Measurements from ENCODE around the gene MINDY2. TPM values are rescaled to one million over a fixed set of nuclear protein-coding genes. Genes with fewer than 3 reads are reported as not detected.

MINDY2 gene
- total and polyA plus RNA-seq, 2 of the 8 experiments (the other 6 are each of a cell fraction or from before 2014, with no cell fraction given), result 3.1 to 25.7 TPM

DNA sequence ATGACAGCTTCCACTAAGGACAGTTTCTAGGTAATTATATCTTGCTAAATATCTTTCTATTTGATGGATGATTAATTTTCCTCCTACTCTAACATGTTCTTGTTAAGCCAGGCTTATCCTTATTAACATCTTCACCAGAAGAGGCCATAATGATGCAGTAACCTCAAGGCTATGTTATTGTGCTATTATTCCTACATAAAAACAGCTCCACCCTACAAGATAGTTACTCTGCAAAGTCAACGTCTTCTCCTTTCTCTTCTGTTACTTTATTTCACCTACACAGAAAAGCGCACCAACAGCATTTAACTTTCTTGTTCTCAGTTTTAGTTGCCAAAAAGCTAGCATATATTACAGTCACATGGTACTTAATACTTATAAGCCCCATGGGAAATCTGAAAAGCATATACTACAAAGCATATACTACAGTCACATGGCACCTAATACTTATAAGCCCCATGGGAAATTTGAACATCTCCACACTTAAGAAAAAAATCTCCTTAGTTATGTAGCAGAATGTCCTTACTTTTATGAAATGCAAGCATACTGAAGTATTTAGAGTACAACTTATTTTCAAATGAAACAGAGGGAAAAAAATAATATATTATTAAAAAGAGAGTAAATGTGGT, 35.0 kb upstream of the MINDY2 start:
- H4K91ac ChIP-seq (replicated peaks; ENCODE audit: insufficient read length, low read length), result no peak overlapping the region
- no peaks in the 10 kb centered on the region for H3K23me2 ChIP-seq (ENCODE audit: low read depth, low read length)
- WGBS, 2 experiments (ENCODE audit: extremely low coverage in 1 of 2, insufficient coverage in 1 of 2, insufficient read length in 1 of 2, insufficient replicate concordance in 2 of 2, low coverage in 1 of 2, low lambda C conversion rate in 2 of 2, missing lambda C conversion rate in 1 of 2), result 83% methylated on average over 2 of the region's 2 CpGs; no CpG with 5 or more reads in 1 of the 2 experiments
- FAIRE-seq, result no peak
- no peak overlapping the region for H3K14ac ChIP-seq (ENCODE audit: insufficient read length)
- H3K27ac ChIP-seq (ENCODE audit: low read depth, low read length), result no peak overlapping the region
- no peaks in the 10 kb centered on the region for H3K36me3 ChIP-seq (ENCODE audit: control insufficient read depth in 2 of 4, insufficient read depth in 4 of 4, low read length in 3 of 4)
- no peak overlapping the region for H4K5ac ChIP-seq (ENCODE audit: insufficient read length, low read depth, low read length)
- CTCF ChIA-PET (ENCODE audit: partially characterized antibody), result interaction anchor here (0.7 kb wide), 1 partner anchor 462 kb away, joined by 3 read pairs; no protein-coding TSS in a partner anchor
- no peak for TF ChIP-seq MAFK (IDR thresholded peaks at IDR 0.05; ENCODE audit: low read depth, low read length)
- TF ChIP-seq SP2 (IDR thresholded peaks at IDR 0.05; ENCODE audit: low read length), result no peak
- no peak for TF ChIP-seq POLR2AphosphoS5 (IDR thresholded peaks at IDR 0.05; ENCODE audit: low read depth, low read length)
- no peak for TF ChIP-seq TAF1 (IDR thresholded peaks at IDR 0.05; ENCODE audit: low read depth, low read length)
- no peak for TF ChIP-seq SUZ12 (IDR thresholded peaks at IDR 0.05; ENCODE audit: low read length)
- no peak for TF ChIP-seq NANOG (IDR thresholded peaks at IDR 0.05; ENCODE audit: insufficient read depth, low read depth, low read length, poor library complexity, severe bottlenecking)
- no peak for TF ChIP-seq CBX8 (IDR thresholded peaks at IDR 0.05; ENCODE audit: borderline replicate concordance, low read depth, low read length)
- no peak for TF ChIP-seq SRF (IDR thresholded peaks at IDR 0.05; ENCODE audit: low read depth, low read length)
- no peak for TF ChIP-seq EZH2 (IDR thresholded peaks at IDR 0.05; ENCODE audit: low read depth, low read length, severe bottlenecking)
- DNase-seq (ENCODE audit: low read depth in 1 of 2, low spot score in 2 of 2), result no peak
- no peak overlapping the region for H3K9ac ChIP-seq (replicated peaks in 1 of 4; ENCODE audit: extremely low read depth in 1 of 4, low read depth in 3 of 4, low read length in 3 of 4)
- POLR2A ChIA-PET (ENCODE audit: partially characterized antibody), result interaction anchor here (0.9 kb wide), 1 partner anchor 10 kb away, joined by 3 read pairs; no protein-coding TSS in a partner anchor
- no peak overlapping the region for H3K4me3 ChIP-seq (ENCODE audit: extremely low read depth in 1 of 4, insufficient read depth in 2 of 4, low read depth in 3 of 4, low read length in 4 of 4)
- H4K8ac ChIP-seq (ENCODE audit: extremely low read depth, insufficient read depth, low read length), result no peak overlapping the region
- no peak overlapping the region for H2BK12ac ChIP-seq (ENCODE audit: low read depth, low read length)
- H3K27me3 ChIP-seq (replicated peaks in 1 of 4; ENCODE audit: control insufficient read depth in 3 of 4, extremely low read depth in 1 of 4, insufficient read depth in 3 of 4, low read length in 3 of 4), result no peaks in the 10 kb centered on the region
- H2BK5ac ChIP-seq (ENCODE audit: low read depth, low read length), result no peak overlapping the region
- H3K56ac ChIP-seq (replicated peaks; ENCODE audit: insufficient read length, low read depth, low read length), result no peak overlapping the region
- H3K4ac ChIP-seq (replicated peaks; ENCODE audit: insufficient read length, low read depth, low read length), result no peak overlapping the region
- H4K20me1 ChIP-seq (replicated peaks in 1 of 2; ENCODE audit: control insufficient read depth in 1 of 2, insufficient read depth in 2 of 2, low read length in 2 of 2), result peaks cover 19 to 24% of the 10 kb centered on the region in 2 experiments
- no peaks in the 10 kb centered on the region; the same call in none of the 2 replicates for H3K79me1 ChIP-seq (ENCODE audit: low read depth, low read length)
- no peaks in the 10 kb centered on the region for H3K9me3 ChIP-seq (ENCODE audit: insufficient read depth in 2 of 2, low read depth in 1 of 2, low read length in 1 of 2)
- H3K18ac ChIP-seq (ENCODE audit: extremely low read depth, low read length), result no peak overlapping the region
- H2BK15ac ChIP-seq (ENCODE audit: low read length), result no peak overlapping the region
- no peak overlapping the region for H2AK5ac ChIP-seq (ENCODE audit: low read depth, low read length)
- peaks cover 8 to 97% of the 10 kb centered on the region in 2 experiments; a peak in 3 of 4 replicates for H3K79me2 ChIP-seq (ENCODE audit: control insufficient read depth in 1 of 2, insufficient read depth in 2 of 2, low read length in 2 of 2)
- H2BK120ac ChIP-seq (replicated peaks; ENCODE audit: low read depth, low read length), result no peak overlapping the region
- no peak overlapping the region for H3K23ac ChIP-seq (ENCODE audit: insufficient read length)
- no peak overlapping the region for H3K4me2 ChIP-seq (ENCODE audit: insufficient read depth in 1 of 2, low read depth in 2 of 2, low read length in 2 of 2)
- peaks cover 0 to 4% (median under 1%) of the 10 kb centered on the region in 4 experiments; a peak in 1 of 7 replicates for H3K4me1 ChIP-seq (replicated peaks in 1 of 4; ENCODE audit: control insufficient read depth in 3 of 4, insufficient read depth in 4 of 4, low read length in 3 of 4)
- H2BK20ac ChIP-seq (ENCODE audit: low read length), result no peak overlapping the region
- no peak overlapping the region for H2AFZ ChIP-seq (ENCODE audit: low read length)

Data from H1 (cell line).